Fibroblast of pulmonary artery (primary cell): ENCODE data around the gene C13orf42.
A peak's percentile ranks its signal among the peaks of the same experiment; 100 is the strongest.

Experiments
- DNase-seq: peaks from one replicate; pipeline ENCODE4 v3.0.0-alpha.2; 2010; ENCODE audit warnings: low read depth
- H3K4me3 ChIP-seq: replicated peaks from 2 replicates; pipeline ENCODE4 v1.5.1; 2011; ENCODE audit warnings: low read depth, mild to moderate bottlenecking, control low read depth, low read length, moderate library complexity
- CTCF ChIP-seq: IDR thresholded peaks from 2 replicates; pipeline ENCODE4 v1.5.1; 2011; ENCODE audit warnings: mild to moderate bottlenecking, control low read depth, low read length, inconsistent platforms; ENCODE audit errors: missing control alignments

C13orf42 gene

DNA sequence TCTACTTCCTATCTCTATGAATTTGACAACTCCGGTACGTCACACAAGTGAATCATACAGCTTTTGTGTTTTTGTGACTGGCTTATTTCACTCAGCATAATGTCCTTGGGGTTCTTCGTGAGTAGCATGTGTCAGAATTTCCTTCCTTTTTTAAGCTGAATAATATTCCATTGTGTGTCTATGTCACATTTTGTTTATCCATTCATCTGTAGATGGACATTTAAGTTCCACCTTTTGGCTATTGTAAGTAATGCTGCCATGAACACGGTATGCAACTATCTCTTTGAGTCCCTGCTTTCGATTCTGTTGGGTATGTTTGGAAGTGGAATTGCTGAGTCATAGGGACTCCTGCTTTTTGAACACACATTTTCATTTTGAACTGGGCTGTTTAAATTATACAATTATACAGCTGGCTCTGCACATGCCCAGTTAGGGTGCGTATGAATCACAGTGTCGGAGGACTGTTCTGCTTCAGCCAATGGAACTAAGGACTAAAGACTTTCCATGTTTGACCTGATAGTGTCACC, 43.0 kb upstream of the C13orf42 start:
- peak; percentile 60 for DNase-seq
- H3K4me3 ChIP-seq = no peak overlapping the region
- no peak for TF ChIP-seq CTCF

- TF ChIP-seq CTCF = no peak
- H3K4me3 ChIP-seq = no peak overlapping the region
- DNase-seq = peak; percentile 9
Observed at GRCh38 chr13:51153527-51153926, 42.5 kb upstream of the C13orf42 start.

GRCh38 chr13:51152701-51153100, 41.6 kb upstream of the C13orf42 start:
- no peak for TF ChIP-seq CTCF
- no peak for DNase-seq
- no peak overlapping the region for H3K4me3 ChIP-seq

DNA sequence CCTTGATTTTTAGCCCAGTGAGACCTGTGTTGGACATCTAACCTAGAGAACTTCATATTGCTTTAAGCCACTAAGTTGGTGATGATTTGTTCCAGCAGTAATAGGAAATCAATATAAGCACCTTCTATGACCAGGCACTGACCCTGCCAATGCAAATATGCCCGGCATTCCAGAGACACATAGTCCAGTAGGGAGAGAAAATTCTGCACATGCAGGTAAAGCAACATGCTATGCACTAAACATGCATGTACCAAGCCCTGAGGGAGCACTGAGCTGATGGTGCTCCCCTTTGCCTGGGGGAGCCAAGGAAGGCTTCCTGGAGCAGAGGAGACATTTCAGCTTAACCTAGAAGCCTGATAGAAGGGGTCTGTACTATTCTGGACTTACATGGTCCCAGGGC, 40.4 kb upstream of the C13orf42 start:
- no peak for DNase-seq
- no peak overlapping the region for H3K4me3 ChIP-seq
- TF ChIP-seq CTCF = no peak

DNA sequence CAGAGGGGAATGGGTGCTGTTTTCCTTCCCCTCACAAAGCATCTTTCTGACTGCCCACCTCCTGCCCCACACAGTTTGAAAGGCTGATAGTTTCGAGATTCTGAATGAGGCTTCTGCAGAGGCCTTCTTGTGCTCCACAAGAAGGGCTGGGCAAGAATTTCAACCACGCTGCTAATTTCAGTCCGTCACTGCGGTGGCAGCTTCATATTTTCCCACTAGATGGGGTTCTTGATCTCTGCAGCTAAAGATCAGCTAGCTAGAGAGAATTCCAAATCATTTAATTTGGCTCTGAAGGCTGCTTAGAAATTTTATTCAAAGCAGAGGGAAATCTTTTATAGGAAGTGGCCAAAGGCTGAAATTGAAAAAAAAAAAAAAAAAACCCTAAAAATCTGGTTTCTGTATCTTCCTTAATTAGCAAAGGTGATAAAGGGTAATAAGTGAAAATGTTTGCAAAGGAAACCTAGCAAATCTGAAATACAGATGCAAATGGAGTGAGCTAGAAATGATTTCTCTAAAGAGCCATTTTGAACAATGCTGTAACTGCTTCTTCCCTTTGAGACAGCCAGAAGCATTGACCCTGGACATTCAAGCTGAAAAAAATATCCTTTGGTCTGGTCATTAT, 38.0 kb upstream of the C13orf42 start:
- TF ChIP-seq CTCF = peak; percentile 71
- peak; percentile 77 for DNase-seq

GRCh38 chr13:51148223-51148951, 37.3 kb upstream of the C13orf42 start:
- no peak for TF ChIP-seq CTCF
- no peak overlapping the region for H3K4me3 ChIP-seq
- no peak for DNase-seq

More for the DNA sequence above, 38.0 kb upstream of the C13orf42 start:
- no peak overlapping the region for H3K4me3 ChIP-seq

- TF ChIP-seq CTCF = no peak
- no peak overlapping the region for H3K4me3 ChIP-seq
- DNase-seq = no peak
Observed at GRCh38 chr13:51147732-51148131, 36.7 kb upstream of the C13orf42 start.
